GM21526 (cell line): ENCODE measurements around the gene NFKBIZ.
"Not testable (repeated sequence)": the region's sequence is repeated elsewhere in the genome, so short reads cannot be mapped to it uniquely, and the experiment has no call there.

Source experiments
- ATAC-seq: cut with Tn5 transposase; IDR thresholded peaks from one replicate; pipeline ENCODE4 v1.9.1; 2021; ENCODE audit warnings: moderate library complexity; ENCODE audit not compliant: unreplicated experiment, low FRiP score

The NFKBIZ gene

GRCh38 chr3:101850246-101851051 lies 1.1 kb downstream of the NFKBIZ start:
- ATAC-seq: no peak

DNA sequence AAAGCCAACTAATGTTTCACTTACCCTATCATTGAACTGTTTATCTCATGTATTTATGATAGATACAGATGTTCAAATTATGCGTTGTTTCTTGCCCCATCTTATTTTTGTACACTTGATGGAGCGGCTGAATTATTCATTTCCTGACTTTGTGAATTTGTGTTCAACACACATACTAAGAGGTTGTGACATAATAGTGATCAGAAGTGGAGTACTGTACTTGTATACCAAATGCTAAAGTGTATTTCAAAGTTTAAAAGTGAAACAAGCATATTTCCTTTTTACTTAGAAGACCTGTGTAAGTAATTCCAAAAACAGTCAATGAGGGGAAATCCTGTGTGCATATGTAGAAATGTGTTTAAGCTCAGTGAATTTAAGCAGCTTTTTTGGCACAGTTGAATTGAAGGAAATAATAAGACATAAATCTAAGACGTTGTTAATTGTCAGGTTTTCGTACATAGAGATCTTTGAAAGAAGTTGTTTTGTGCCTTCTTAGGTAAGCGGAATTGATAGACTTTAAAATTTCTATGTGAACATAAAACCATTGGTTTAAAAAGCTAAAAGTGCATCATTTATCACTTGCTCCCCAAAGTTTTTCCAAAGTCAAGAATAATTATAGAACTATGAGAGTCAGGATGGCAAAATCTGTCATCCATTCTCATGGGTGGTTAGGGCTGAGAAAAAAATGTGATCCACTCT lies 1.9 kb downstream of the NFKBIZ start:
- no peak for ATAC-seq

DNA sequence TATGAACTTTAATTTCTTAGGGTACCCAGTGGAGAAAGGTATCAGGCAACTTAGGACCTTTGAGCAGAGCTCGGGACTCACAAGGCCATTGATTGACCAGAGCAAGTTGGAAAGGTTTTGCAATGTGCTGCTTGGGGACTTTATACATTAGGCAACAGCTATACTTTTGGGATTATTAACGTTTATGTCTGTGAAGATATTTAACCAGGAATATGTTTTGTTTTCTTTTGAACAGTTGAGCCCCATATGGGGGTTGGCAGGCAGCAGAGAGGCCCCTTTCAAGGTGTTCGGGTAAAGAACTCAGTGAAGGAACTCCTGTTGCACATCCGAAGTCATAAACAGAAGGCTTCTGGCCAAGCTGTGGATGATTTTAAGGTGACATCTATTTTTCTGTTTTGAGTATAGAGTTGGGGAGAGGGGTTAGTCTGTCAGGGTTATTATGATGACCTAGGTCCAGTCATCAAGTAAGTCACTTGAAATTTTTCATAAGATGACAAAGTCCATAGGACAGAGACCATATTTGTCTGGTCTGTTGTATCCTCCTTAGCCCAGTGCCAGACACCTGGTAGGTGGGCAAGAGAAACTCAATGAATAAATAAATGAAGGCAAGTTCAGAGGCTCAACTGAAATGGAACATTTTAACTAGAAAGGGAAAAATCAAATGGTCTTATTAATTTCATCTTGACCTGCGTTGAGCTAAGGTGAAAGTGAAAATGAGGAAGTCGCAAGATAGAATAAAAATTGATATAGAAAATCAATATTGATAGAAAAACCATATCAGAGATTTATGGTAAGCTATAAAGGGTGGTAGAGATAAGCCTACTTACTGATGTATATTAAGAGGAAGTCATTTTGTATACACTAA lies 2.8 kb downstream of the NFKBIZ start:
- no peak for ATAC-seq

DNA sequence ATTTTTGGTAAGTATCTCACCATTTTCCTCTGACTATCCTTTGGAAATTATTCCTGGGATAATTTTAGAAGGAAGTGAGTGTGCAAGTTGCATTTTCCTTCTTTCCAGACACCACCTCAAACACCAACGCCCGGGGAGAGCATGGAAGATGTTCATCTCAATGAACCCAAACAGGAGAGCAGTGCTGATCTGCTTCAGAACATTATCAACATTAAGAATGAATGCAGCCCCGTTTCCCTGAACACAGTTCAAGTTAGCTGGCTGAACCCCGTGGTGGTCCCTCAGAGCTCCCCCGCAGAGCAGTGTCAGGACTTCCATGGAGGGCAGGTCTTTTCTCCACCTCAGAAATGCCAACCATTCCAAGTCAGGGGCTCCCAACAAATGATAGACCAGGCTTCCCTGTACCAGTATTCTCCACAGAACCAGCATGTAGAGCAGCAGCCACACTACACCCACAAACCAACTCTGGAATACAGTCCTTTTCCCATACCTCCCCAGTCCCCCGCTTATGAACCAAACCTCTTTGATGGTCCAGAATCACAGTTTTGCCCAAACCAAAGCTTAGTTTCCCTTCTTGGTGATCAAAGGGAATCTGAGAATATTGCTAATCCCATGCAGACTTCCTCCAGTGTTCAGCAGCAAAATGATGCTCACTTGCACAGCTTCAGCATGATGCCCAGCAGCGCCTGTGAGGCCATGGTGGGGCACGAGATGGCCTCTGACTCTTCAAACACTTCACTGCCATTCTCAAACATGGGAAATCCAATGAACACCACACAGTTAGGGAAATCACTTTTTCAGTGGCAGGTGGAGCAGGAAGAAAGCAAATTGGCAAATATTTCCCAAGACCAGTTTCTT lies 3.9 kb downstream of the NFKBIZ start:
- no peak for ATAC-seq

GRCh38 chr3:101853982-101854381 lies 4.7 kb downstream of the NFKBIZ start:
- ATAC-seq: no peak

DNA sequence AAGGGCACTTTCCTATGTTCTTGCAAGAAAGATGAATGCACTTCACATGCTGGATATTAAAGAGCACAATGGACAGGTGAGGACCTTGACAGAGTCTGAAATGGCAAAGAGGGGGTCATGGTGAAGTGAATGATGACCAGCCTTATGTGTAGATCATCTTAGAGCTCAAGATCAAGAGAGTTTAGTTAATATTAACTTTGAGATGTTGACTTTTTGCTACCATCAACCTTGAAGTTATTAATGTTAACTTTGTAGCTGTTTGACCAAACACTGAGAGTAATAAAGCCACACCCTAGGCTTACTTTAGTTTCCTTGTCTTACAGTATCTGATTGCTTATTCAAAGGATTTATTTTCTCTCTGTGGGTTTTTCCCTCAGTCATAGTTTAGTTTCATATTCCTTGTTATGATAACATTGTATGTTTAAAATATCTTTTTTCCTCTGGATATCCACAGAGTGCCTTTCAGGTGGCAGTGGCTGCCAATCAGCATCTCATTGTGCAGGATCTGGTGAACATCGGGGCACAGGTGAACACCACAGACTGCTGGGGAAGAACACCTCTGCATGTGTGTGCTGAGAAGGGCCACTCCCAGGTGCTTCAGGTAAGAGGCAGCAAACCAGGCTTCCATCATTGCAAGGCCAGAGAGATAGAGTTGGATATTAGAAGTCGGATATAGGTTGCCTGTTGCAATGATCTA lies 5.4 kb downstream of the NFKBIZ start:
- no peak for ATAC-seq

DNA sequence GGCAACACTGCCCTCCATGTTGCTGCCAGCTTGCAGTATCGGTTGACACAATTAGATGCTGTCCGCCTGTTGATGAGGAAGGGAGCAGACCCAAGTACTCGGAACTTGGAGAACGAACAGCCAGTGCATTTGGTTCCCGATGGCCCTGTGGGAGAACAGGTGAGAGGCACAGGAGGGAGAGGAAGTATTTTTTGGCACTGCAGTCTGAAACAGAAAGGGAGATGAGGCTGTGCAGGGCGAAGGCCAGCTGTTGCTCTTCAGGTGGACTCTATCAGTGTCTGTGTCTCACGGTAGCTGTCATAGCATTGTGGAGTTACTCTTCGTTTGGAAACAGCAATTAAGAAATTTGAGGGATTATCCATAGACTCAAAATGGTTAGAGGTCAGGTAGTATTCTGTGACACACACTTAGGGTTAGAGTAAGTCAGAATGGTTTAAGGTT lies 8.0 kb downstream of the NFKBIZ start:
- no peak for ATAC-seq

- ATAC-seq: no peak
These were observed 9.2 kb downstream of the NFKBIZ start for GRCh38 chr3:101858464-101859030.

- ATAC-seq: no peak
These were observed 10.7 kb downstream of the NFKBIZ start for GRCh38 chr3:101859882-101860448.

- no peak for ATAC-seq
These were observed 12.0 kb downstream of the NFKBIZ start for GRCh38 chr3:101861212-101861788.

DNA sequence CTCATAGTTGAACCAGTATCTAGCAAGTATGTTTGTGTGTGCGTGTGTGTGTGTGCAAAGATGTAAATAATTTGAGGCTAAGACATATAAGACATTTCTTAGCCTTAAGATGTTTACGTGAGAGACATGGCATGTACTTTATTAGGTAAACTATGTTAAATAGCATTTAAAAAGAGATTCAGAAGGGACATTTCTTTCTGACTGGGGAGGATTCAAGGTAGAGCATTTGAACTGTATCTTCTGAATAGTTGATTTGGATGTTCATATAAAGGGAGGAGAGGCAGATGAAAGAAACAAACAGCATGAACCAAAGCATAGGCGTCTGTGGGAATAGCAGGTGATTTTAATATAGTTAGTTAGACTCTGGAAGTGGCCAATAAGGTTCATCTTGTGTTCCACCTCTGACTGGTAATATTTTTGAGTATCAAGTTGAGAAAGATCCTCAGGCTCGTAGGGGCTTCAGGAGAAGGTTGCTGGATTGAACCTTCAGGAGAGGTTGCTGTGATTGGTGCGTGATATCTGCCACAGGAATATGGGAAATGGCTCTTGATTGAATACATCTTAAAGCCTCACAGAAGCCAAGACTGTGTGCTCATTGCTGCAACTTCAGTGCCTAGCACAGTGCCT lies 12.6 kb downstream of the NFKBIZ start:
- no peak for ATAC-seq

- ATAC-seq: no peak
These were observed 13.3 kb downstream of the NFKBIZ start for GRCh38 chr3:101862416-101863165.

GRCh38 chr3:101864926-101865325 lies 15.6 kb downstream of the NFKBIZ start:
- not testable (repeated sequence) for ATAC-seq

- ATAC-seq: no peak
These were observed 16.6 kb downstream of the NFKBIZ start for GRCh38 chr3:101865751-101866509.

GRCh38 chr3:101867511-101867910 lies 18.2 kb downstream of the NFKBIZ start:
- ATAC-seq: no peak

- ATAC-seq: no peak
These were observed 18.7 kb downstream of the NFKBIZ start for GRCh38 chr3:101867996-101868395.
